Calu3 (cell line): ENCODE results near the gene RSF1. TPM values are rescaled to one million over a fixed set of nuclear protein-coding genes. Genes with fewer than 3 reads are reported as not detected.

Experiments used
- BruUV-seq: library from RNA; stranded (reverse); fragments of 400-500 nt; replicated peaks from 2 replicates; lab custom pipeline; 2021; lab: Mats Ljungman, UMichigan
- CTCF ChIA-PET: fragments of 300-600 bp; sonication (Branson Sonifier 250); formaldehyde crosslinking; loops from one replicate; lab custom pipeline; 2022; ENCODE audit warnings: antibody characterized with exemption; lab: Charles Lee
- DNase-seq: peaks from one replicate; pipeline ENCODE4 v3.0.0; 2022
- H3K27ac Mint-ChIP-seq: one replicate; pipeline ENCODE4 v1.8.0; 2022; ENCODE audit warnings: mixed read lengths; ENCODE audit not compliant: unreplicated experiment
- H3K27me3 Mint-ChIP-seq: one replicate; pipeline ENCODE4 v1.8.0; 2022; ENCODE audit warnings: mixed read lengths; ENCODE audit not compliant: unreplicated experiment
- H3K36me3 Mint-ChIP-seq: one replicate; pipeline ENCODE4 v1.8.0; 2022; ENCODE audit warnings: mild to moderate bottlenecking, moderate library complexity, mixed read lengths; ENCODE audit not compliant: insufficient read depth, unreplicated experiment
- H3K4me1 Mint-ChIP-seq: one replicate; pipeline ENCODE4 v1.8.0; 2022; ENCODE audit warnings: mild to moderate bottlenecking, low read depth, mixed read lengths; ENCODE audit not compliant: unreplicated experiment
- H3K4me3 Mint-ChIP-seq: one replicate; pipeline ENCODE4 v1.8.0; 2022; ENCODE audit warnings: mild to moderate bottlenecking, low read depth, moderate library complexity, mixed read lengths; ENCODE audit not compliant: unreplicated experiment
- H3K9me3 Mint-ChIP-seq: one replicate; pipeline ENCODE4 v1.8.0; 2022; ENCODE audit warnings: low read depth, mixed read lengths; ENCODE audit not compliant: unreplicated experiment
- intact Hi-C: fragments of 100-400 bp; cut with micrococcal nuclease; formaldehyde crosslinking; loops from one replicate; pipeline ENCODE4 v1.10.0; 2022; ENCODE audit not compliant: unreplicated experiment
- total RNA-seq: library from RNA; stranded (reverse); gene quantifications from 2 replicates; pipeline ENCODE4 v1.2.3, GENCODE V29; 2022
- TF ChIP-seq, protein P1 (sequence below): fragments of 200-600 bp; IDR thresholded peaks from one replicate; pipeline ENCODE4 v1.8.0; 2022; ENCODE audit warnings: antibody characterized with exemption; ENCODE audit not compliant: unreplicated experiment

The RSF1 gene
- total RNA-seq, 1 experiment from 2014 or later, result 68.5 TPM

GRCh38 chr11:77695417-77695816 is 125.1 kb downstream of the RSF1 start:
- Mint-ChIP-seq H3K4me3 (no peak overlapping the region), H3K27me3 (no peaks in the 10 kb centered on the region), H3K9me3 (no peaks in the 10 kb centered on the region), H3K36me3 (peaks cover 12% of the 10 kb centered on the region), H3K27ac (no peak overlapping the region), H3K4me1 (no peaks in the 10 kb centered on the region)
- BruUV-seq, result no TSS peak
- intact Hi-C loops, result no loop called here
- CTCF ChIA-PET, result no interaction called here
- no peak for DNase-seq
- TF ChIP-seq, protein P1, sequence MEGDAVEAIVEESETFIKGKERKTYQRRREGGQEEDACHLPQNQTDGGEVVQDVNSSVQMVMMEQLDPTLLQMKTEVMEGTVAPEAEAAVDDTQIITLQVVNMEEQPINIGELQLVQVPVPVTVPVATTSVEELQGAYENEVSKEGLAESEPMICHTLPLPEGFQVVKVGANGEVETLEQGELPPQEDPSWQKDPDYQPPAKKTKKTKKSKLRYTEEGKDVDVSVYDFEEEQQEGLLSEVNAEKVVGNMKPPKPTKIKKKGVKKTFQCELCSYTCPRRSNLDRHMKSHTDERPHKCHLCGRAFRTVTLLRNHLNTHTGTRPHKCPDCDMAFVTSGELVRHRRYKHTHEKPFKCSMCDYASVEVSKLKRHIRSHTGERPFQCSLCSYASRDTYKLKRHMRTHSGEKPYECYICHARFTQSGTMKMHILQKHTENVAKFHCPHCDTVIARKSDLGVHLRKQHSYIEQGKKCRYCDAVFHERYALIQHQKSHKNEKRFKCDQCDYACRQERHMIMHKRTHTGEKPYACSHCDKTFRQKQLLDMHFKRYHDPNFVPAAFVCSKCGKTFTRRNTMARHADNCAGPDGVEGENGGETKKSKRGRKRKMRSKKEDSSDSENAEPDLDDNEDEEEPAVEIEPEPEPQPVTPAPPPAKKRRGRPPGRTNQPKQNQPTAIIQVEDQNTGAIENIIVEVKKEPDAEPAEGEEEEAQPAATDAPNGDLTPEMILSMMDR, result no peak

DNA sequence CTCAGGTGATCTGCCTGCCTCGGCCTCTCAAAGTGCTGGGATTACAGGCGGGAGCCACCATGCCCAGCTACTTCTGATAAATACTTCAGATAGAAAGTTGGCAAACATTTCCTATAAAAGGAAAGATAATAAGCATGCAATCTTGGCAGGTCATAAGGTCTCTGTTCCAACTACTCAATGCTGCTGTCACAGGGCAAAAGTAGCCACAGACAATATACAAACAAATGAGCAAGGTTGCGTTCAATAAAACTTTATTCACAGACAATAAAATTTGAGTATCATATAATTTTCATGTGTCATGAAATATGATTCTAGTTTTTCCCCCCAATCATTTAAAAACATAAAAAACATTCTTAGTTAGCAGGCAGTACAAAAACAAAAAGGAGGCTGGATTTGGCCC is 129.9 kb downstream of the RSF1 start:
- H3K4me3 Mint-ChIP-seq, result no peak overlapping the region
- intact Hi-C loops, result no loop called here
- CTCF ChIA-PET, result no interaction called here
- no TSS peak for BruUV-seq
- H3K36me3 Mint-ChIP-seq, result peaks cover 12% of the 10 kb centered on the region
- TF ChIP-seq, protein P1, result no peak
- no peaks in the 10 kb centered on the region for H3K27me3 Mint-ChIP-seq
- no peaks in the 10 kb centered on the region for H3K9me3 Mint-ChIP-seq
- DNase-seq, result no peak
- no peak overlapping the region for H3K27ac Mint-ChIP-seq
- no peaks in the 10 kb centered on the region for H3K4me1 Mint-ChIP-seq

- peaks cover 21% of the 10 kb centered on the region for H3K36me3 Mint-ChIP-seq
- no peaks in the 10 kb centered on the region for H3K27me3 Mint-ChIP-seq
- no TSS peak for BruUV-seq
- H3K27ac Mint-ChIP-seq, result no peak overlapping the region
- CTCF ChIA-PET, result no interaction called here
- H3K4me3 Mint-ChIP-seq, result no peak overlapping the region
- TF ChIP-seq, protein P1, result no peak
- DNase-seq, result no peak
- H3K9me3 Mint-ChIP-seq, result no peaks in the 10 kb centered on the region
- H3K4me1 Mint-ChIP-seq, result no peaks in the 10 kb centered on the region
- intact Hi-C loops, result no loop called here
These were observed 133.4 kb downstream of the RSF1 start for GRCh38 chr11:77687088-77687487.

- Mint-ChIP-seq H3K36me3 (peaks cover 54% of the 10 kb centered on the region), H3K4me1 (peaks cover 6% of the 10 kb centered on the region), H3K9me3 (no peaks in the 10 kb centered on the region), H3K4me3 (no peak overlapping the region), H3K27me3 (no peaks in the 10 kb centered on the region), H3K27ac (no peak overlapping the region)
- no TSS peak for BruUV-seq
- no peak for DNase-seq
- CTCF ChIA-PET, result no interaction called here
- TF ChIP-seq, protein P1, result no peak
- intact Hi-C loops, result no loop called here
These were observed 143.4 kb downstream of the RSF1 start for GRCh38 chr11:77677138-77677537.
